DND-41 (cell line): ENCODE results near the gene NCK1.

Source experiments
- CTCF ChIP-seq: IDR thresholded peaks from 2 replicates; pipeline ENCODE4 v1.5.1; 2012; ENCODE audit warnings: borderline replicate concordance, low read length, moderate library complexity, mild to moderate bottlenecking; ENCODE audit not compliant: poor library complexity, severe bottlenecking; ENCODE audit errors: extremely low read depth
- EZH2 ChIP-seq: IDR thresholded peaks from 3 replicates; pipeline ENCODE4 v1.6.1; 2012; ENCODE audit warnings: borderline replicate concordance, low read depth, mild to moderate bottlenecking, moderate library complexity, low read length, inconsistent platforms; ENCODE audit not compliant: severe bottlenecking

GRCh38 chr3:136910697-136911096, 48.7 kb downstream of the NCK1 start:
- no peak for TF ChIP-seq CTCF
- no peak for TF ChIP-seq EZH2
